ENCODE results near the gene RANBP3.
"Not testable (repeated sequence)": the region's sequence is repeated elsewhere in the genome, so short reads cannot be mapped to it uniquely, and the experiment has no call there.

The RANBP3 gene

DNA sequence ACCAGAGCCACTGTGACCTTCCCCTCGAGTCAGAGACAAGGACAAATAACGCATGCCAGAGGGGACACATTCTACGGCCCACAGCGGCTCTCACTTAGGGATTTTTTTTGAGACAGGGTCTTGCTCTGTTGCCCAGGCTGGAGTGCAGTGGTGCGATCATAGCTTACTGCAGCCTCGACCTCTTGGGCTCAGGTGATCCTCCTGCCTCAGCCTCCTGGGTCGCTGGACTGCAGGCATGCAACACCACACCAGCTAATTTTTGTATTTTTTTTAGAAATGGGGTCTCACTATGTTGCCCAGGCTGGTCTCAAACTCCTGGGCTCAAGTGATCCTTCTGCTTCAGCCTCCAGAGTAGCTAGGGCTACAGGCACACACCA, 28.1 kb upstream of the RANBP3 start:
- not testable (repeated sequence) for DNase-seq (ENCODE audit: low spot score)

DNA sequence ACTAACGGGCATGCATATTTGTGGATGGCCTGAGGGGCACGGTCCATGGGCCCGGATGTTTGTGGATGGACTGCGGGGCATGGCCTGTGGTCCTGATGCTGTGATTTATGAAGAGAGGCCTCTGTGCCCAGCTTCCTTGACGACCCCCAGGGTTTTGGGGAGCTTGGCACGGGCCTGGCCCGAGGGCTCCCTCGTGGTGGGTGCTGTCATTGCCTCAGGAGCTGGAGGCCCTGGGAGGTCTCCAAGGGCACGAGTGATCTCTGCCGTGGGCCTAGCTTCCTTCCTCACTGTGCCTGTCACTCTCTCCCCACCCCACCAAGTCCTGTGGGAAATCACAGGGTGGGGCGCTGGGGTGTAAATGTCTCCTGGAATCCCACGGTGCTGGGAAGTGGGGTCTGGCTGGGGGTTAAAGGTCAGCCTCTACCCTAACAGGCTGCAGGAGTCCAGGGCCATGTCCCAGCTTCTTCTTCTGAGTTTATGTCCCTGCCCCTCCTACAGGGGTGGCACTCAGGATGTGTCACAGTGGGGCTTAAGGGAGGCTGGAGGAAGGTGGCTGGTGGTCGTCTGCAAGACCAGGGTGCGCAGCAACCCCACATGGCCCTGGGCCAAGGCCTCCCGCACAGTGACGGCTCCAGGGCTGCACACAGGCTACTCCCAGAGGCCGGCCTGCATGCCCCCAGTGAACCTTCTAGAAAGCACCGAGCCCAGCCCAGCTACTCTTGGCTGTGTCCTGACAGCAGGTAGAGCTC, 27.6 kb upstream of the RANBP3 start:
- no peak for DNase-seq (ENCODE audit: low spot score)

DNA sequence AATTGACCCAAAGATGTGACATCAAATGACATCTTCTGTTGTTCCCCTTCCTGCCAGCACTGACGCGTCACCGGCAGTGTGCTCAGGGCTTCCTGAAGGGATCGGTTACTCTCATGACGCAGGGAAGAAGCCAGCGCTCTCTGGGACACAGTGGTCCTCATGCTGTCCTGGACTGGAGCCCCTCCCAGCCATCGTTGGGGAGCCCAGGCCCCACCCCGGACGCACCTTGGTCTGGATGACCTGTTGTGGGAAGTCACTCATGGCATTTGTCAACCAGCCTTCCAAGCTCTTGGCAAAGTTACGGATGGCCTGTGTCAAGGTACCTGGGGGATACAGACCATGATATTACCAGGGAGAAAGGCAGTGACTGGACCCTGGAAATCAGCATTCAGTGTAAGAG, 26.0 kb upstream of the RANBP3 start:
- no peak for DNase-seq (ENCODE audit: low spot score)

DNA sequence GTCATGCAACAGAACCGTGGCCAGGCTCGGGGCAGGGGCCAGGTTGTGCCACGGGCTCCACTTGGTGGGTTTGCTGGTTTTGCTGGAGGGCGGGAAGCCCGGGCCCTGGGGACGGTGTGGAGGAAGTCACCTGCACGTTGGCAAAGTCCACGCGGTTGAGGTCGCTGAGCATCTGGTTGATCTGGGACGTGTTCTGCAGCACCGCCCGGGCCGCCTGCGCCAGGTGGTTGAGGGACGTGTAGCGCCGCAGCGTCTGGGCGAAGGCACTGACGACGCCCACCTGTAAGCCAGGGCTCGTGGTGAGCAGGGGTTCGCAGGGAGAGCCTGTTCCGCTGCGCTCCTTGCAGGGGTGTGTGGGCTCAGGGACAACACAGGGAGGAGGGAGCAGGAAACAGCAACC, 24.7 kb upstream of the RANBP3 start:
- no peak for DNase-seq (ENCODE audit: low spot score)

DNA sequence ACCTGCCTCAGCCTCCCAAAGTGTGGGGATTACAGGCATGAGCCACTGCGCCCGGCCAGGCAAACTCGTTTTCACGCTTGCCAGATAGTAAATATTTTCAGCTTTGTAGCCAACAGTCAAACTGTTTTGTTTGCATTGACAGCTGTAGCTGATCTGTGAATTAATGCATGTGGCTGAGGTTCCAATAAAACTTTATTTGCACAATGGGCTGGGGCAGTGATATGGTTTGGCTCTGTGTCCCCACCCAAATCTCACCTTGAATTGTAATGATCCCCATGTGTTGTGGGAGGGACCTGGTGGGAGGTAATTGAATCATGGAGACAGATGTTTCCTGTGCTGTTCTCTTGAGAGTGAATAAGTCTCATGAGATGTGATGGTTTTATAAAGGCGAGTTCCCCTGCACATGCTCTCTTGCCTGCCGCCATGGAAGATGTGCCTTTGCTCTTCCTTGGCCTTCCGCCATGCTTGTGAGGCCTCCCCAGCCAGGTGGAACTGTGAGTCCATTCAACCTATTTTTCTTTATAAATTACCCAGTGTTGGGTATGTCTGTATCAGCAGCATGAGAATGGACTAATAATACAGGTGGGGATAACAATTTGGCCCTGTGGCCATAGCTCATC, 22.4 kb upstream of the RANBP3 start:
- DNase-seq (ENCODE audit: low spot score), result no peak

DNA sequence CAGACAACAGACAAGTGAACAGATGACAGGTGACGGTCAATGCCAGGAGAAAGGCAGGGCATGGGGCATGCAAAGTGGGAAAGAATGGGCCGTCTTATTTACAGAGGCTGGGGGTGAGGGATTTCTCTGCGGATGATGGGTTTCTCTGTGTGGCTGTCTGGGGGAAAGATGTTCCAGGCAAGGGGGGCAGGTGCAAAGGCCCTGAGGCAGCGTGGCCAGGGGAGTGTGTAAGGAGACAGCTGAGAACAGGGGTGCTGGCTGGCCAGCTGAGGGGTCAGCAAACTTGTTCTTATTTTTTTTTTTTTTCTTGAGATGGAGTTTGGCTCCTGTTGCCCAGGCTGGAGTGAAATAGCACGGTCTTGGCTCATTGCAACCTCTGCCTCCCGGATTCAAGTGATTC, 21.8 kb upstream of the RANBP3 start:
- no peak for DNase-seq (ENCODE audit: low spot score)

DNA sequence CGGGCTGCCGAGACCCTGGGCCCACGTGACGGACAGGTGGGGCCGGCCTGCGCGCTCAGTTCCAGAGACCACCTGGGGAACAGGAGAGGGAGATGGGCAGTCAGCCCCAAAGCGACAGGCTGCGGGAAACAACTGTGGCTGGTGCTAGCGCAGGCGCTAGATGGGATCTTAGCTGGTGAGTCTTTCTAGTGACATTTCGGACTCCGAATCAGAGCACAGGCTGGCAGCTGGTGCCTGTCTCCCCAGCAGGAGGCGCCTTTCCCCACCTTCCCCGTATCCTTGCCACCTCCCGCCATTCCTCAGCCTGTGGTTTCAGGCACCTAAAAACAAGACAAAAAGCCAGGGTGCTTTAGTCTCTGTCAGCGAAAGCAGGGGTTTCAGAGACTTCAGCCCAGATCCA, 19.4 kb upstream of the RANBP3 start:
- no peak for DNase-seq (ENCODE audit: low spot score)

DNA sequence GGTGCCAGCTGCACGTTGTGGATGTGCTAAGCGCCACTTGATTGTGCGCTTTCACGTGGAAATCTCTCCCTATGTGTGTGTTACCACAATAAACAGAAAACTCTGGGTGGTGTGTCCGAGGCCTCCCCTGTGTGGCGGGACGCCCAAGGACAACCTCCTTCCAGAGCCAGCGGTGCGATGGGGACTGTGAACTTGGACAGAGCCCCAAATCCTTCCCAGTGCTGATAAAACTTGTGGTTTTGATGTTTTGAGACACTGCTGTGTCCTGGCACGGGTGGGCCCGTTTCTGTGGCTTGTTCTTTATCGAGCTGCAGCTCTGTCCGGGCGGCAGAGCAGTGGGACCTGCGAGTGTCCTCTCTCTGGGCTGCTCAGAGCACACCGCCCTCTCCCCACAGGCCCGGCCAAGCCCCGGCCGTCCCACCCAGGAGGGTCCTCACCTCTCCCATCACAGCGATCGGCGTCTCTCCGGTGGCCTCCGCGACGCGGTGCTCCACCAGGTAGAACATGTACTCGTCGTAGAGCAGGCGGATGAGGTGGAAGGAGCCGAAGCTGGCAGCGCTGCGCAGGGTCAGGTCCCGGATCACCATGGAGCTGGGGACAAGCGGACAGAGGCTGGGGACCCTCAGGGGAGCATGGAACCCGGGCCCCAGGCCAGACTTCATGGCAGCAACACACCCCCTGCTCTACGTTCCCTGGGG, 18.8 kb upstream of the RANBP3 start:
- DNase-seq (ENCODE audit: low spot score), result no peak

DNA sequence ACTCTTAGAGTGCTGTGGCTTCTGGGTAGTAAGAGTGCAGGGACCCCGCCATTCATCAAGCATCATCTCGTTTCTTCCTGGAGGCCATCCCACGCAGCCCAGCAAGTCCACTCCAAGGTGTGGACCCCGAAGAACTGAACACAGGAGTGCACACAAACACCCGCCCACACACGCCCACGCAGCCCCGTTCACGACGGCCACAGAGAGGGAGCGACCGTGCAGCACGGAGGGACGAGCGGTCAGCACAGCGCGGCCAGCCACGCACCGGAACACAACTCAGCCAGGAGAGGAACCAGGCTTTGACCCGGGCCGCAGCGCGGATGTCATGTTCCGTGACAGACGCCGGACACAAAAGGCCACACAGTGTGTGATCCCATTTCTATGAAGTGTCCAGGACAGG, 18.2 kb upstream of the RANBP3 start:
- no peak for DNase-seq (ENCODE audit: low spot score)

DNA sequence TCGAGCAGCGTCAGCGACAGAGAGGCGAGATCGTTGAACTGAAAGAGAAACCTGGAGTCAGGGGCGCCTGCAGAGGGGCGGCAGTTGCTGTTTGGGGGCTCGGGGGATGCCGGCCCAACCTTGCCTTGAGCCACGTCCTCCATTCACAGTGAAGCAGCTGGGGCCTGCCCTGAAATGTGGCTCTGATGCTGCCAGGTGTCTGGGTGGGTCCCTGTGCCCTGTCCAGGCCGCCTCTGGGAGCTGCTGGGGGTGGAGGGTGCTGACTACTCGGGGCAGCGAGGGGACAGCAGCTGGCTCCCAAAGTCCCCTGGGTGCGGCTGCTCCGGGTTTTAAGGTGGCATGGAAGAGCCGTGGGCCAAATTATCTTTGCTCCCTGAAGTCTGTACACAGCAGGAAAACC, 17.7 kb upstream of the RANBP3 start:
- no peak for DNase-seq (ENCODE audit: low spot score)

DNA sequence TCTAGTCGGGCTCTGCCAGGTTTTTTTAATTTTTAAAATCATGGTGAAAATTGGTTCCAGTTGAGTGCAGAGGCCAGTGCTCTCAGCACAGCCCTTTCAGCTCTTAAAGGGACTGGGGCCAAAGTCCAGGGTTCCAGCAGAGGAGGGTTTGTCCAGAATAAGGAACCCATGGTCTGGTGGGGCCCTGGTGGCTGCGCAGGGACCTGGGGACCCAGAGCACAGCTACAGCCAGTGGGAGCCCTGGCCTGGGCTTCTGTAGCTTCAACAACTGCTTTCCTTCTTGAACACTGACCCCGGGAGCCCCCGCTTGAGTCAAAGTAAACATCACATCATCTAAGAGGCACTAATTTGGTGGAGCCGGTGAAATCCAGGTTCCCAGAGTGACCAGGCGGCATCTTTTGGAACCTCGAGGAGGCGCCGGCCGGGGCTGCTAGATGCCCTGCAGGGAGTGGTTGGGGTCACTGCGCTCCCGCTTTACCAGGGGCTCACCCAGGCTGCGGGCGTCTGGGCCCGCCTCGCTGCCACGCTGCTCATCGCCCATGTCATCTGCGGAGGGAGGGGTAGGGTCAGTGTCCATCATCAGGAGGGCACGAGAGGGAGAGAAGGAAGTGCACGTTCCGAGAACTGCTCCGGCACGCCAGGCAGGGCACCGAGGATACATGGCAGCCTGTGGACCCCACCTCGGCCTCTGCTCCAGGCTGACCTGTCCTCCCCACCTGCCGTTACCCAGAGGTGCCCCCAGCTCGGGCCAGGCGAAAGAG, 16.6 kb upstream of the RANBP3 start:
- DNase-seq (ENCODE audit: low spot score), result no peak

DNA sequence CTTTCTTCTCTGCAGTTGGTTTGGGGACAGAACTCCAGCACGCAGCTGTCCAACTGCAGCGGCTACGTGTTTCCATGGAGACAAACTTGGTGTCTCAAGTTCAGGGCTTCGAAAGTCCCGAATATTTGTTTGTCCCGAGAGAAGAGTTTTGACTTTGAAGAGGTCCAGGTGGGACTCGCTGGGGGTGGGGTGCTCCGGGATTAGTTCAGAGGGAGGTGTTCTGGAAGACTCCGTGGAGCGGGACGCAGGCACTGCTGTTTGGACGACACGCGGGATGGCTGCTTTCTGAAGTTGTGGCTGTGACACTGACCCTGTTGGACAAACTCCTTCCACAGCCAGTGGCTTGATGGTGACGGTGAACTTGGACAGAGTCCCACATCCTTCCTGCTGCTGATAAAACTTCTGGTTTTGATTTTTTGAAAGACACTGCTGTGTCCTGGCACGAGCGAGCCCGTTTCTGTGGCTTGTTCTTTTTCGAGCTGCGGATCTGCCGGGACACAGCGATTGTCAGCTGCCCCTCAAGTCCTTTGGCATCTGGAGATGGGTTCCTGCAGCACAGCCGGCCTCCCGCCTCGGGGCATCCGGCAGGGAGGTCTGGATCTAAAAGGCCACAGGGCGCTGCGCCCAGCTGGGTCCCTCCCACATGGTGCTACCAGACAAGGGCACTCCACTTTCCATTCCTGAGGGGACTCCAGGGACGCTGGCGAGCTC, 15.9 kb upstream of the RANBP3 start:
- DNase-seq (ENCODE audit: low spot score), result no peak

DNA sequence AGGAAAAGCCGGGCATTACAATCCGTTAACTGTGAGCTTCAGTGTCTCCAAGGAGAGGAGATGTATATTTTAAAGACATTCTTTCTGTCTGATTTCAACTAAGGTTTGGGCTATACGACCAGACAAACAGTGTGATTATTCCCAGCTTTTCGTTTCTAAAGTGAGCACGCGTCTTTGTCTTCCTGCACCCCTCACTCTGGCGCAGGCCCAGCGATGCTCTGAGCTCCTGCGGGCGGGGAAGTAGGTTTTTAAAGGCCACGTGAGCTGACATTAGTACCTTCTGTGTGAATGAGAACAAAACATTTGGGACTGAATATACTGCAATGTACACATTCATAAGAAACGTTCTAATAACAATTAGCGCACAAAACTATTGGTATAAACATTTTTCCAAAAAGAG, 15.3 kb upstream of the RANBP3 start:
- DNase-seq (ENCODE audit: low spot score), result no peak

DNA sequence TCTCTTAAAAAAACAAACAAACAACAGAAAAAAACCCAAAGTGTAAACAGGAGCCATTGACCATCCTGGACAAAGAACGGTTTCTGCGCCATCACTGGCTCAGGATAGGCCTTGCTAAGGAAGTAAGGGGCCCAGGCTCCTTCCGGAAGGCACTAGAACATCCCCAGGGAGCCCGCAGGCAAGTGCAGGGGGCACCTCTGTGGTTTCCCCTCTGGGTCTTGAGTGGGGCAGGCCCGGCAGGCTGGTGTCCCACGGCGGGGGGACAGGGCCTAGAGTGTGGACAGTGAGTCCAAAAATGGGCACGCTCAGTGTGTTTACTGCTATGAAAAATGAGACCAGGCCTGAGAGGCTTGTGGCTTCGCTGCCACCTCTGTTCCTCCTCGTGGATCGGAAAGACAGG, 14.8 kb upstream of the RANBP3 start:
- no peak for DNase-seq (ENCODE audit: low spot score)

DNA sequence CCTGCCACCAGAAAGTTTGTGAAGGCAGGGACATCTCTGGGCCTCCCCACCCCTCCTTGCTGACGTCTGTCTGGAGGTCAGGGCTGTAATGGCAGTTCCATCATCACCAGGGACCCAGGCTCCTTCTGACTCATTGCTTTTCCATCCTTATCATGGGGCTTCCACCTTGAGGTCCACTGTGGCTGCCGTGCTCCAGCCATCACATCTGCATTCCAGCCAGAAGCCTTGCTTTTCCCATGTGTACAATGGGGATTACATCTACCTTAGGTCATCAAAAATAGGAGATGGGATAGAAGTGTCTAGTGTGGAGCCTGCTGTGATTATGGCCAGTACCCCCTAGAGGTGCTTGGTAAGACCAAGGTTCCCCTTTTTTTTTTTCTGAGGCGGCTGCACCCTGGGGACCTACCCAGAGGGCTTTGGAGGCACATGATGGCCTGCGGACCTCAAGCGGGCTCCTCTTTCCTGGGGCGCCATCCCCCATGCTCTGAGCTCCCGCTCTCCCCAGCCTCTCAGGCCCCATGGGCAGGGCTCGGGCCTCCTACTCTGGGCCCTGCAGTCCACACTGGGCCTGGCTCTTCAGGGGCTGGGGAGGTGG, 13.4 kb upstream of the RANBP3 start:
- no peak for DNase-seq (ENCODE audit: low spot score)

DNA sequence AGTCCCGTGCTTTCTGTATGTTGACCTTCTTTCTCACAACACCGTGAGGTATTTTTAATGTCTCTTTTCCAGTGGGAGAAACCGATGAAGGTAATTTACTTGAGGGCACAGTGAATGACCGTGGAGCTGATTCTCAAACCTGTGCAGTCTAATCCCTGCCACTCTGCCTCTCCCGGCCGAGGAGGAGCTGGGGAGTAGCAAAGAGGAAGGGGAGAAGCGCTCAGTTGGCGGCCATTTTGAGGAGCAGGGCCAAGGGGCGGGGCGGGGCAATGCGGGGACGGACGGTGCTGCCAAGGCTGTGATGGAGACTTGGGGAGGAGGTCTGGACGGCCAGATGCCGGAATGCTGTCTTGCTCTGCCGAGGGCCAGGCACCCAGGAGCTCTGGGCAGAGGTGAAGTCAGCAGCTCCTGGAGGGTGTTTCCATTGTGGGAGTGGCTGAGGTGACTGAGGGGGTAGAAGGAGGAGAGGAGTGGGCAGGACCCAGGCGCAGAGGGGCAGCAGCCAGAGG, 12.4 kb upstream of the RANBP3 start:
- no peak for DNase-seq (ENCODE audit: low spot score)

DNA sequence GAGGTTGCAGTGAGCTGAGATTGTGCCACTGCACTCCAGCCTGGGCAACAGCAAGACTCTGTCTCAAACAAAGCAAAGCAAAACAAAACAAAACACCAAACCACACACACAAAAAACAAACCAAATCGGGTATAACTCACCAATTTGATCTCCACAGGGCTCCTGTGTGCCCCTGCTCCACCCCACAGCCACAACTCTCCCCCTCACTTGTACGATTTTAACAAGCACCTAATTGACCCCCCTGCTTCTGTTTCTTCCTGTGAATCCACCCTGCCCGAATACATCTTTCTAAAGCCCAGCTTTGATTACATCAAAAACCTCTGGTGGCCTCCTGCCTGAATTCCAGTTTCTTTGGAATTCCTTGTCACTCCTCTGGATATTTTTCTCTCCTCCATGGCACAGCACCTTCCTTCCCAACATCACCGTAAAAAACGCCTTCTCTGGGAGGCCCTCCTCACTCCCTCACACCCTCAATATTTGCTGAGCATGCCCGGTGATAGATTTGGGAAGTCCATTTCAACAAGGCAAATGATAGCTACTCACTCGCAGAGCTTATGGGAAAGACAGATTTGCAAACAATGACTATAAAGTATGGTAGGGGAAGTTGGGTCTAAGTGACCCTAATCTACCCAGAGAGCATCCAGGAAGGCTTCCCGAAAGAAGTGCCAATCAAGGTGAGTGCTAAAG, 11.6 kb upstream of the RANBP3 start:
- DNase-seq (ENCODE audit: low spot score), result no peak

DNA sequence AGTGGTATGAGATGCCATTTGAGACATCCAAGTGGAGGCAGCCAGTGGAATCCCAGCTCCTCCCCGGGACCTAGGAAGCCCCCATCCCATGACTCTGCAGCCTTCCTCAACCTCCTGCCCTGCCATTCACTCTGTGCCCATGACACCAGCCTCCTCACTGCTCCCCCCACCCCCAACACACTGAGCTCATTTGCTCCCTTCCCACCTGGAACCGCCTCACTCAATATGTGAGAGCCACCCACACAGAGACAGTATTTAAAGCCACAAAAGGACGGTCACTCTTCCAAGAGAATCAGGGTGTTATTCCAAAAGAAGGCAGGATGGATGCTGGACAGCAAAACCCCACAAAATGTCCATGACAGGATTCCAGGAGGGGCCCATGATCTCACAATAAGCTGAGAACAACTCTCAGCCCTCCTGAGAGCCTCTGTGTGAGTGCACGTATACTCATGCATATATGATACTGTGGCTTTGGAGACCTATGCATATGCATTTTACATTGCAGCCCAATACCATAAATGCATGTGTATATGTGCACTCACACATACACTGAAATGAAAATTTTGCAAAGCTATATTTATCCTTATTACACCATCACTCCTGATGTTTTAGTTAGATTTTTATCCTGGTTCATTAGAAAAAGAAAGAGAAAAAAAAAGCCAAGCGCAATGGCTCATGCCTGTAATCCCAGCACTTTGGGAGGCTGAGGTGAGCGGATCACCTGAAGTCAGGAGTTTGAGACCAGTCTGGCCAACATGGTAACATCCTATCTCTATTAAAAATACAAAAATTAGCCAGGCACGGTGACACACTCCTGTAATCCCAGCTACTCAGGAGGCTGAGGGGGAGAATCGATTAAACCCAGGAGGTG, 10.8 kb upstream of the RANBP3 start:
- DNase-seq (ENCODE audit: low spot score), result no peak

DNA sequence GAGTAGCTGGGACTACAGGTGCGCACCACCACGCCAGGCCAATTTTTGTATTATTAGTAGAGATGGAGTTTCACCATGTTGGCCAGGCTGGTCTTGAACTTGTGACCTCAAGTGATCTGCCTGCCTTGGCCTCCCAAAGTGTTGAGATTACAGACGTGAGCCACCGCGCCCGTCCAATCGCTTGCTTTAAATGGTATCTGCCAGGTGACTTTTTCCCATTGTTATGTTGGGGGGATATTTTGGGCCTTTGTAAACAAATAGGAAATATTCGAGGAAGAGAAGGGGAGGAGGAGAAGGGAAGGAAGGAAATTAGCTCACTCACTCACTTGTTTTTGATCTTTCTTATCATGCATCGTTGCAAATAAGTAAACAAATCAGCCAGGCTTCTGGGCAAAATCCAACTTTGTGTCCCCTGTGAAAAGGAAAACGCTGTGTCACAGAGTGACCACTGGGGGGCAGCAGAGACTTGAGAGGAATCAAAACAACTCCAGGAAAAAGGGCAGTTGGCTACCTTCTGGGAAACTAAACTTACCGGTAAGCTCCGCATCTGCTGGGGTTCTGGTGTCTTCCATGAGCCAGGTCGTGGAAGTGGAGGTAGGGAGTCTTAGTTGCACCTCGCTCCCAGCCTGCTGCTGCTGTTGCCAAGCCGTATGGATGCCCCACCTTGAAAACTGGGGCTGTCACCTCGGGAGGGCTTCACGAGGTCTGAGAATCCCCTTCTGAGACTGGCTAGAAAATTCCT, 9.3 kb upstream of the RANBP3 start:
- DNase-seq (ENCODE audit: low spot score), result peak; percentile 89

Data from COLO829 (cell line).